Endothelial cell of umbilical vein (primary cell): ENCODE measurements around the gene STAG1. TPM values are rescaled to one million over a fixed set of nuclear protein-coding genes. Genes with fewer than 3 reads are reported as not detected.
"Not testable (repeated sequence)": the region's sequence is repeated elsewhere in the genome, so short reads cannot be mapped to it uniquely, and the experiment has no call there.

ENCODE experiments used
- BruUV-seq: library from RNA; stranded (reverse); fragments of 400-500 nt; replicated peaks from 2 replicates; lab custom pipeline; 2021; lab: Mats Ljungman, UMichigan
- CTCF ChIA-PET: fragments of 300-600, 350-600 bp; sonication (Branson Sonifier 250); formaldehyde crosslinking; loops from one replicate; lab custom pipeline; 2021; ENCODE audit warnings: antibody characterized with exemption, inconsistent platforms; lab: Charles Lee
- POLR2A ChIA-PET: fragments of 300-600, 350-600 bp; sonication (Branson Sonifier 250); formaldehyde crosslinking; loops from one replicate; lab custom pipeline; 2021; ENCODE audit warnings: antibody characterized with exemption, inconsistent platforms; lab: Charles Lee
- DNase-seq: peaks from one replicate; pipeline ENCODE4 v3.0.0-alpha.2; 2011; ENCODE audit warnings: low read depth, low spot score
- FAIRE-seq: peaks from 2 replicates; lab custom pipeline; 2011; peaks lifted over from hg19 to GRCh38; lab: Jason Lieb, UNC
- H2AFZ ChIP-seq: 2 replicates; pipeline ENCODE4 v1.6.0; 2012; ENCODE audit warnings: low read depth, low read length, control low read depth, inconsistent platforms
- H3K27ac ChIP-seq: 2 replicates; pipeline ENCODE4 v1.5.1; 2011; ENCODE audit warnings: low read depth, mild to moderate bottlenecking, control low read depth, low read length, moderate library complexity; ENCODE audit not compliant: insufficient read depth
- H3K27me3 ChIP-seq, 2 experiments: 2 replicates each; pipeline versions ENCODE4 v1.6.0 to v1.6.1; 2011; ENCODE audit warnings: low read length in 2 of 2, mixed read lengths in 1 of 2; ENCODE audit not compliant: control insufficient read depth in 2 of 2, insufficient read depth in 2 of 2
- H3K36me3 ChIP-seq, 2 experiments: 2 replicates in 1 of 2; 3 replicates in 1 of 2; pipeline ENCODE4 v1.5.1; 2011; ENCODE audit warnings: low read length in 2 of 2, mild to moderate bottlenecking in 1 of 2, moderate library complexity in 1 of 2; ENCODE audit not compliant: control insufficient read depth in 2 of 2, insufficient read depth in 2 of 2; ENCODE audit errors: extremely low read depth in 1 of 2
- H3K4me1 ChIP-seq: 3 replicates; pipeline ENCODE4 v1.5.1; 2011; ENCODE audit warnings: mild to moderate bottlenecking, low read length; ENCODE audit not compliant: control insufficient read depth, insufficient read depth; ENCODE audit errors: extremely low read depth
- H3K4me2 ChIP-seq: 2 replicates; pipeline ENCODE4 v1.6.1; 2011; ENCODE audit warnings: low read length, control low read depth, mixed read lengths; ENCODE audit not compliant: insufficient read depth
- H3K4me3 ChIP-seq, 3 experiments: fragments of 200-600 bp in 1 of 3; sonication (generic), shearing (Covaris generic) in 1 of 3; replicated peaks in 1 of 3; 2 replicates each; pipeline ENCODE4 v1.5.1; 2011 to 2016; ENCODE audit warnings: control low read depth in 3 of 3, low read length in 3 of 3, mild to moderate bottlenecking in 2 of 3, inconsistent platforms in 1 of 3, low read depth in 1 of 3, moderate library complexity in 1 of 3; ENCODE audit not compliant: insufficient read depth in 1 of 3
- H3K79me2 ChIP-seq: 2 replicates; pipeline ENCODE4 v1.6.0; 2012; ENCODE audit warnings: low read length, inconsistent platforms; ENCODE audit not compliant: control insufficient read depth, insufficient read depth
- H3K9ac ChIP-seq: replicated peaks from 2 replicates; pipeline ENCODE3; 2011; ENCODE audit warnings: low read length, control low read depth; ENCODE audit not compliant: insufficient read depth; ENCODE audit errors: extremely low read depth
- H3K9me1 ChIP-seq: replicated peaks from 3 replicates; pipeline ENCODE4 v1.6.0; 2011; ENCODE audit warnings: mild to moderate bottlenecking, low read length; ENCODE audit not compliant: control insufficient read depth, insufficient read depth; ENCODE audit errors: extremely low read depth
- H3K9me3 ChIP-seq: replicated peaks from 2 replicates; pipeline ENCODE4 v1.5.1; 2012; ENCODE audit warnings: low read length, inconsistent platforms; ENCODE audit not compliant: control insufficient read depth, insufficient read depth
- H4K20me1 ChIP-seq: replicated peaks from 2 replicates; pipeline ENCODE3; 2011; ENCODE audit warnings: mild to moderate bottlenecking, low read length; ENCODE audit not compliant: control insufficient read depth, insufficient read depth; ENCODE audit errors: extremely low read depth
- CTCF ChIP-seq, 2 donors: IDR thresholded peaks; 1 replicate in 1 of 2; 2 replicates in 1 of 2; pipeline ENCODE4 v1.5.1; 2011; ENCODE audit warnings: low read length in 2 of 2, mild to moderate bottlenecking in 2 of 2, moderate library complexity in 2 of 2, control low read depth in 1 of 2, inconsistent platforms in 1 of 2, low read depth in 1 of 2; ENCODE audit not compliant: insufficient read depth in 1 of 2; ENCODE audit errors: extremely low read depth in 1 of 2
- EZH2 ChIP-seq: IDR thresholded peaks from 2 replicates; pipeline ENCODE4 v1.6.1; 2012; ENCODE audit warnings: borderline replicate concordance, low read depth, mild to moderate bottlenecking, moderate library complexity, low read length, inconsistent platforms; ENCODE audit not compliant: severe bottlenecking
- FOS ChIP-seq: IDR thresholded peaks from 2 replicates; pipeline ENCODE4 v1.6.1; 2011; ENCODE audit warnings: mild to moderate bottlenecking, low read length, moderate library complexity, borderline replicate concordance; ENCODE audit not compliant: insufficient read depth
- GATA2 ChIP-seq: IDR thresholded peaks from 2 replicates; pipeline ENCODE4 v1.7.0; 2011; ENCODE audit warnings: low read depth, mild to moderate bottlenecking, moderate library complexity, mixed read lengths, low read length; ENCODE audit not compliant: insufficient read length, insufficient read depth
- JUN ChIP-seq: IDR thresholded peaks from 2 replicates; pipeline ENCODE4 v1.6.1; 2011; ENCODE audit warnings: borderline replicate concordance, low read depth; ENCODE audit not compliant: insufficient read length, insufficient read depth
- MAX ChIP-seq: IDR thresholded peaks from 2 replicates; pipeline ENCODE4 v1.6.1; 2011; ENCODE audit not compliant: insufficient read depth, insufficient read length
- MYC ChIP-seq: IDR thresholded peaks from one replicate; pipeline ENCODE4 v1.6.1; 2011; ENCODE audit warnings: mild to moderate bottlenecking, low read depth, low read length
- POLR2A ChIP-seq: IDR thresholded peaks from 2 replicates; pipeline ENCODE4 v1.6.1; 2012; ENCODE audit warnings: low read depth, mild to moderate bottlenecking, control low read depth, low read length
- POLR2AphosphoS5 ChIP-seq: IDR thresholded peaks from 2 replicates; pipeline ENCODE4 v1.6.1; 2012; ENCODE audit warnings: low read depth, mild to moderate bottlenecking, control low read depth, low read length, moderate library complexity; ENCODE audit not compliant: insufficient read depth
- dilution Hi-C: fragments of 300-500 bp; cut with MboI; formaldehyde crosslinking; loops from one replicate; pipeline ENCODE4 v1.15.0; 2019; ENCODE audit warnings: low sequenced_read_pairs; ENCODE audit not compliant: extremely low pct_ligation_motif_present
- intact Hi-C: fragments of 100-400 bp; cut with micrococcal nuclease; formaldehyde crosslinking; loops from one replicate; pipeline ENCODE4 v1.10.0; 2022
- polyA plus RNA-seq, 4 experiments: library from polyadenylated mRNA; depleted of rRNA in 3 of 4; stranded (reverse) in 3 of 4; unstranded in 1 of 4; fragments of >200 nt; gene quantifications; 2 replicates each; pipeline versions ENCODE4 v1.2.1 to v1.2.3, GENCODE V29; 2011 to 2012; ENCODE audit warnings: missing spikeins in 1 of 4
- total RNA-seq: library from RNA; stranded (reverse); gene quantifications from 2 replicates; pipeline ENCODE4 v1.2.3, GENCODE V29; 2021

The STAG1 gene
- total and polyA plus RNA-seq, 2 donors (not counting 3 experiments of a cell fraction or from before 2014, with no cell fraction given), result 7.4 to 42.1 TPM

GRCh38 chr3:136644212-136644611 is 108.0 kb downstream of the STAG1 start:
- dilution Hi-C loops, result no loop called here
- intact Hi-C loops, result no loop called here
- POLR2A ChIA-PET, result no interaction called here
- H4K20me1 ChIP-seq, result peaks cover 2% of the 10 kb centered on the region
- H3K9me1 ChIP-seq, result no peaks in the 10 kb centered on the region
- no peak for DNase-seq
- BruUV-seq, result no TSS peak
- no peaks in the 10 kb centered on the region for H3K9me3 ChIP-seq
- no peak for TF ChIP-seq EZH2
- TF ChIP-seq MAX, result no peak
- no peak for TF ChIP-seq FOS
- no peak for TF ChIP-seq POLR2A
- TF ChIP-seq GATA2, result no peak
- TF ChIP-seq CTCF (IDR thresholded peaks at IDR 0.05; ENCODE audit: extremely low read depth in 1 of 2, insufficient read depth in 1 of 2, low read depth in 1 of 2, low read length in 2 of 2), result no peak
- no peak for TF ChIP-seq JUN
- no peak for TF ChIP-seq POLR2AphosphoS5
- no peak for TF ChIP-seq MYC
- H3K9ac ChIP-seq, result no peak overlapping the region
- H3K27ac ChIP-seq, result no peak overlapping the region
- H3K4me2 ChIP-seq, result no peak overlapping the region
- no peak overlapping the region for H3K4me3 ChIP-seq
- no peaks in the 10 kb centered on the region for H3K36me3 ChIP-seq
- CTCF ChIA-PET, result interaction anchor here (1.3 kb wide), 1 partner anchor 24 kb away, joined by 3 read pairs; no protein-coding TSS in a partner anchor
- H3K4me1 ChIP-seq, result no peaks in the 10 kb centered on the region
- no peaks in the 10 kb centered on the region for H3K27me3 ChIP-seq
- no peak for FAIRE-seq
- H3K79me2 ChIP-seq, result peaks cover 58% of the 10 kb centered on the region
- no peak overlapping the region for H2AFZ ChIP-seq

GRCh38 chr3:136643380-136643779 is 108.8 kb downstream of the STAG1 start:
- dilution Hi-C loops, H3K4me2 ChIP-seq, H3K4me1 ChIP-seq, H3K27ac ChIP-seq, H4K20me1 ChIP-seq, H3K27me3 ChIP-seq, BruUV-seq, H3K9ac ChIP-seq, intact Hi-C loops, H2AFZ ChIP-seq, H3K9me1 ChIP-seq, POLR2A ChIA-PET, H3K4me3 ChIP-seq, H3K9me3 ChIP-seq, FAIRE-seq, DNase-seq, H3K36me3 ChIP-seq: not testable (repeated sequence)
- H3K79me2 ChIP-seq, result peaks cover 59% of the 10 kb centered on the region
- CTCF ChIA-PET, result interaction anchor here (1.3 kb wide), 1 partner anchor 23 kb away, joined by 3 read pairs; no protein-coding TSS in a partner anchor
